SKM-1 (cell line): ENCODE results near the gene KIAA1328.

Source experiments
- DNase-seq: peaks from one replicate; lab custom pipeline; 2025; ENCODE audit not compliant: unreplicated experiment; lab: John Stamatoyannopoulos, UW

Gene KIAA1328

GRCh38 chr18:37274309-37275236 lies 445.6 kb downstream of the KIAA1328 start:
- no peak for DNase-seq

- DNase-seq: no peak
Observed at GRCh38 chr18:37275237-37275741, 446.4 kb downstream of the KIAA1328 start.

- DNase-seq: no peak
Observed at GRCh38 chr18:37276111-37276890, 447.4 kb downstream of the KIAA1328 start.

- no peak for DNase-seq
Observed at GRCh38 chr18:37277804-37278203, 448.9 kb downstream of the KIAA1328 start.
